HG03354 (cell line): Measurements from ENCODE around the gene BNIP5.

ENCODE experiments used
- ATAC-seq: cut with Tn5 transposase; IDR thresholded peaks from one replicate; pipeline ENCODE4 v1.9.1; 2021; ENCODE audit warnings: mild to moderate bottlenecking; ENCODE audit not compliant: unreplicated experiment, poor library complexity, severe bottlenecking

BNIP5 gene

GRCh38 chr6:36327226-36327918 is 9.3 kb downstream of the BNIP5 start:
- ATAC-seq, result no peak

- ATAC-seq, result no peak
These were observed 10.2 kb downstream of the BNIP5 start for GRCh38 chr6:36326356-36326995.

- ATAC-seq, result no peak
These were observed 12.0 kb downstream of the BNIP5 start for GRCh38 chr6:36324715-36325114.

GRCh38 chr6:36324191-36324590 is 12.5 kb downstream of the BNIP5 start:
- no peak for ATAC-seq

- ATAC-seq, result no peak
These were observed 13.6 kb downstream of the BNIP5 start for GRCh38 chr6:36323062-36323461.

GRCh38 chr6:36322591-36322990 is 14.1 kb downstream of the BNIP5 start:
- no peak for ATAC-seq

GRCh38 chr6:36320475-36320874 is 16.2 kb downstream of the BNIP5 start:
- no peak for ATAC-seq

GRCh38 chr6:36319821-36320220 is 16.9 kb downstream of the BNIP5 start:
- ATAC-seq, result no peak

GRCh38 chr6:36319436-36319762 is 17.3 kb downstream of the BNIP5 start:
- ATAC-seq, result no peak

- no peak for ATAC-seq
These were observed 17.8 kb downstream of the BNIP5 start for GRCh38 chr6:36318690-36319435.

- ATAC-seq, result no peak
These were observed 19.1 kb downstream of the BNIP5 start for GRCh38 chr6:36317623-36318022.

- no peak for ATAC-seq
These were observed 20.8 kb downstream of the BNIP5 start for GRCh38 chr6:36315921-36316320.

GRCh38 chr6:36314221-36315014 is 22.3 kb downstream of the BNIP5 start:
- ATAC-seq, result no peak

GRCh38 chr6:36313649-36313936 is 23.1 kb downstream of the BNIP5 start:
- ATAC-seq, result no peak

GRCh38 chr6:36312854-36313648 is 23.6 kb downstream of the BNIP5 start:
- peak; percentile 52 for ATAC-seq

- no peak for ATAC-seq
These were observed 26.8 kb downstream of the BNIP5 start for GRCh38 chr6:36309900-36310299.

GRCh38 chr6:36309203-36309602 is 27.5 kb downstream of the BNIP5 start:
- ATAC-seq, result no peak

GRCh38 chr6:36308514-36308913 is 28.2 kb downstream of the BNIP5 start:
- ATAC-seq, result no peak

GRCh38 chr6:36306375-36306774 is 30.3 kb downstream of the BNIP5 start:
- no peak for ATAC-seq

GRCh38 chr6:36305885-36306284 is 30.8 kb downstream of the BNIP5 start:
- ATAC-seq, result no peak
